ENCODE data around the gene TMEM163.

DNA sequence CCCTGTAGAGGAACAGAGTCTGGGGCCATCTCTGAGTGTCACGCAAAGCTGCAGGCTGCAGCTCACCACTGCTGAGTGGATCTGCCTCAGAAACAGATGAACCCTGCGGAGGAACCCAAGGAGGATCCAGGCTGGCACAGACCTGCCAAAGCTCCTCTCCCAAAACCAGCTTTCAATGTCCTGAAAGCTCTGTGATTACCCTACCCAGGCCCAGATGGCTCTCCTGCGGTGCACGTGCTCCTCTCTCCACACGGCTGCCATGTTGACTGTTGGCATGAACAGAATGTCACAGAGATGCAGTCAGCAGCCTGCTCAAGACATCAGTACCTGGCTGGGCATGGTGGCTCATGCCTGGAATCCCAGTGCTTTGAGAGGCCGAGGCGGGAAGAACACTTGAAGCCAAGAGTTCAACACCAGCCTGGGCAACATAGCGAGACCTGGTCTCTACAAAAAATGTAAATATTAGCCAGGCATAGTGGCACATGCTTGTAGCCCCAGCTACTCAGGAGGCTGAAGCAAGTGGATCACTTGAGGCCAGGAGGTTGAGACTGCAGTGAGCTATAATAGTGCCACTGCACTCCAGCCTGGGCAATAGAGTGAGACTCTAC lies 248.1 kb downstream of the TMEM163 start:
- TF ChIP-seq, protein P1, sequence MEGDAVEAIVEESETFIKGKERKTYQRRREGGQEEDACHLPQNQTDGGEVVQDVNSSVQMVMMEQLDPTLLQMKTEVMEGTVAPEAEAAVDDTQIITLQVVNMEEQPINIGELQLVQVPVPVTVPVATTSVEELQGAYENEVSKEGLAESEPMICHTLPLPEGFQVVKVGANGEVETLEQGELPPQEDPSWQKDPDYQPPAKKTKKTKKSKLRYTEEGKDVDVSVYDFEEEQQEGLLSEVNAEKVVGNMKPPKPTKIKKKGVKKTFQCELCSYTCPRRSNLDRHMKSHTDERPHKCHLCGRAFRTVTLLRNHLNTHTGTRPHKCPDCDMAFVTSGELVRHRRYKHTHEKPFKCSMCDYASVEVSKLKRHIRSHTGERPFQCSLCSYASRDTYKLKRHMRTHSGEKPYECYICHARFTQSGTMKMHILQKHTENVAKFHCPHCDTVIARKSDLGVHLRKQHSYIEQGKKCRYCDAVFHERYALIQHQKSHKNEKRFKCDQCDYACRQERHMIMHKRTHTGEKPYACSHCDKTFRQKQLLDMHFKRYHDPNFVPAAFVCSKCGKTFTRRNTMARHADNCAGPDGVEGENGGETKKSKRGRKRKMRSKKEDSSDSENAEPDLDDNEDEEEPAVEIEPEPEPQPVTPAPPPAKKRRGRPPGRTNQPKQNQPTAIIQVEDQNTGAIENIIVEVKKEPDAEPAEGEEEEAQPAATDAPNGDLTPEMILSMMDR (IDR thresholded peaks at IDR 0.05), result no peak
- no peak for TF ChIP-seq POLR2A (IDR thresholded peaks at IDR 0.05)

Data from uterus (tissue), 2 donors.